GM13976 (cell line): ENCODE measurements around the gene ATL1.
A peak's percentile ranks its signal among the peaks of the same experiment; 100 is the strongest.
"Not testable (repeated sequence)": the region's sequence is repeated elsewhere in the genome, so short reads cannot be mapped to it uniquely, and the experiment has no call there.

Experiments used
- DNase-seq: peaks from one replicate; pipeline ENCODE4 v3.0.0; 2012; ENCODE audit warnings: low spot score
- CTCF ChIP-seq: IDR thresholded peaks from 2 replicates; pipeline ENCODE4 v1.5.1; 2012; ENCODE audit warnings: borderline replicate concordance, mild to moderate bottlenecking; ENCODE audit not compliant: insufficient read depth; ENCODE audit errors: extremely low read depth, missing control alignments, control extremely low read depth
- in situ Hi-C: fragments of 300-500 bp; cut with MboI; formaldehyde crosslinking; loops from one replicate; pipeline ENCODE4 v1.12.0; 2022; ENCODE audit warnings: low sequenced_read_pairs, mixed read lengths, inconsistent platforms; ENCODE audit not compliant: unreplicated experiment

ATL1 gene

GRCh38 chr14:50624447-50624846 is 64.5 kb downstream of the ATL1 start:
- DNase-seq: no peak
- in situ Hi-C loops: loop anchor here (25.0 kb wide), 1 partner anchor 238 kb away; the partner anchor contains the start of gene ABHD12B
- TF ChIP-seq CTCF: no peak

- in situ Hi-C loops: loop anchor here (25.0 kb wide), 1 partner anchor 237 kb away; the partner anchor contains the start of gene ABHD12B
- not testable (repeated sequence) for DNase-seq
These were observed 65.0 kb downstream of the ATL1 start for GRCh38 chr14:50624947-50625346.

- DNase-seq: no peak
- TF ChIP-seq CTCF: no peak
- in situ Hi-C loops: no loop called here
These were observed 71.5 kb downstream of the ATL1 start for GRCh38 chr14:50631408-50631821.

GRCh38 chr14:50633954-50634353 is 74.0 kb downstream of the ATL1 start:
- TF ChIP-seq CTCF: no peak
- DNase-seq: no peak
- in situ Hi-C loops: no loop called here

GRCh38 chr14:50635141-50635540 is 75.2 kb downstream of the ATL1 start:
- no peak for TF ChIP-seq CTCF
- no peak for DNase-seq
- in situ Hi-C loops: no loop called here

GRCh38 chr14:50647282-50647681 is 87.3 kb downstream of the ATL1 start:
- peak; percentile 49 for DNase-seq
- in situ Hi-C loops: no loop called here
- TF ChIP-seq CTCF: no peak

- in situ Hi-C loops: no loop called here
- no peak for DNase-seq
- TF ChIP-seq CTCF: no peak
These were observed 87.8 kb downstream of the ATL1 start for GRCh38 chr14:50647753-50648152.
